GM19193 (cell line): ENCODE data around the gene C1orf159.

Experiments used
- POLR2A ChIP-seq: IDR thresholded peaks from 4 replicates; pipeline ENCODE4 v1.6.1; 2011; ENCODE audit not compliant: insufficient read depth, insufficient read length; ENCODE audit errors: extremely low read depth

Gene C1orf159

DNA sequence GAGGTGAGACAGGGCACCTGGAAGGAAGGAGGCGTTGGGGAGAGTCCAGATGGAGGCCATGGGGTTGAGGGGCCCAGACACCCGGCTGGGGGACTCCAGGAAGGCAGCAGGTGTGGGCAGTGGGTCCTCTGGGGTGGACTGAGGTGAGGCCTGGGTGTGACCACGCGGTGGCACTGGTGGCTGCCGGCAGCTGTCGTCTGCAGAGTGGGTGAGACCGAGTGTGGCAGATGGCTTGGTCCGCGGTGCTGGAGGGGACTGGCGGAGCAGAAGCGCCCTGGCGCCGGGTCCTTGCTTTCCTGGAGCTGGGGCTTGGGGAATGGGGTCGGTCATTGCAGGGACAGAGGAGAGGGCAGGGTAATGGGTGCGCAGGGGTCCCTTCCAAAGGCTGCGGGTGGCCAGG is 83.5 kb downstream of the C1orf159 start:
- no peak for TF ChIP-seq POLR2A
